Thoracic aorta (tissue), 2 donors: ENCODE results near the gene ATL2. TPM values are rescaled to one million over a fixed set of nuclear protein-coding genes. Genes with fewer than 3 reads are reported as not detected.

Experiments
- ATAC-seq: fragments of 150-250 bp; one replicate; pipeline ENCODE4 v1.8.0; 2017; ENCODE audit warnings: low read depth; ENCODE audit not compliant: insufficient number of reproducible peaks, low FRiP score
- DNase-seq: peaks from one replicate; pipeline ENCODE4 v3.0.0-alpha.2; 2020; ENCODE audit warnings: low spot score
- H3K27ac ChIP-seq, 2 donors: fragments of 200-600 bp; sonication (generic); 1 replicate in 1 of 2; 2 replicates in 1 of 2; pipeline ENCODE4 v1.5.1; 2016; ENCODE audit warnings: mild to moderate bottlenecking in 2 of 2, moderate library complexity in 2 of 2
- H3K27me3 ChIP-seq: fragments of 200-600 bp; sonication (generic); replicated peaks from 2 replicates; pipeline ENCODE4 v1.6.0; 2016; ENCODE audit warnings: mild to moderate bottlenecking; ENCODE audit not compliant: insufficient read depth
- H3K36me3 ChIP-seq: fragments of 200-600 bp; sonication (generic); one replicate; pipeline ENCODE4 v1.5.1; 2016
- H3K4me1 ChIP-seq, 2 donors: fragments of 200-600 bp; sonication (generic); 1 replicate in 1 of 2; 2 replicates in 1 of 2; pipeline versions ENCODE4 v1.5.1 to v1.6.0; 2016; ENCODE audit warnings: low read depth in 2 of 2, mild to moderate bottlenecking in 1 of 2; ENCODE audit not compliant: control insufficient read depth in 1 of 2
- H3K4me3 ChIP-seq: fragments of 200-600 bp; sonication (generic); 2 replicates; pipeline ENCODE4 v1.5.1; 2016; ENCODE audit warnings: mild to moderate bottlenecking
- H3K9me3 ChIP-seq: fragments of 200-600 bp; sonication (generic); 2 replicates; pipeline ENCODE4 v1.5.1; 2016
- total RNA-seq, 2 donors: library from RNA; depleted of rRNA; stranded (reverse); fragments of >200 nt; gene quantifications; one replicate each; pipeline versions ENCODE4 v1.1.0 to v1.2.3, GENCODE V29; 2016
- TF ChIP-seq, protein P1 (sequence below): fragments of 200-600 bp; sonication (generic); IDR thresholded peaks from one replicate; pipeline ENCODE4 v1.5.1; 2019; ENCODE audit warnings: antibody characterized with exemption

Gene ATL2
- total RNA-seq, 2 donors from 2014 or later: 22.7 to 71.0 TPM

GRCh38 chr2:38353402-38353801, 23.7 kb downstream of the ATL2 start:
- Histone ChIP-seq H3K4me3 (no peak overlapping the region), H3K9me3 (no peaks in the 10 kb centered on the region), H3K27me3 (no peaks in the 10 kb centered on the region), H3K4me1 (no peaks in the 10 kb centered on the region), H3K27ac (no peak overlapping the region), H3K36me3 (peaks cover 3% of the 10 kb centered on the region)
- no peak for DNase-seq
- TF ChIP-seq, protein P1, sequence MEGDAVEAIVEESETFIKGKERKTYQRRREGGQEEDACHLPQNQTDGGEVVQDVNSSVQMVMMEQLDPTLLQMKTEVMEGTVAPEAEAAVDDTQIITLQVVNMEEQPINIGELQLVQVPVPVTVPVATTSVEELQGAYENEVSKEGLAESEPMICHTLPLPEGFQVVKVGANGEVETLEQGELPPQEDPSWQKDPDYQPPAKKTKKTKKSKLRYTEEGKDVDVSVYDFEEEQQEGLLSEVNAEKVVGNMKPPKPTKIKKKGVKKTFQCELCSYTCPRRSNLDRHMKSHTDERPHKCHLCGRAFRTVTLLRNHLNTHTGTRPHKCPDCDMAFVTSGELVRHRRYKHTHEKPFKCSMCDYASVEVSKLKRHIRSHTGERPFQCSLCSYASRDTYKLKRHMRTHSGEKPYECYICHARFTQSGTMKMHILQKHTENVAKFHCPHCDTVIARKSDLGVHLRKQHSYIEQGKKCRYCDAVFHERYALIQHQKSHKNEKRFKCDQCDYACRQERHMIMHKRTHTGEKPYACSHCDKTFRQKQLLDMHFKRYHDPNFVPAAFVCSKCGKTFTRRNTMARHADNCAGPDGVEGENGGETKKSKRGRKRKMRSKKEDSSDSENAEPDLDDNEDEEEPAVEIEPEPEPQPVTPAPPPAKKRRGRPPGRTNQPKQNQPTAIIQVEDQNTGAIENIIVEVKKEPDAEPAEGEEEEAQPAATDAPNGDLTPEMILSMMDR: no peak
- no peak for ATAC-seq

DNA sequence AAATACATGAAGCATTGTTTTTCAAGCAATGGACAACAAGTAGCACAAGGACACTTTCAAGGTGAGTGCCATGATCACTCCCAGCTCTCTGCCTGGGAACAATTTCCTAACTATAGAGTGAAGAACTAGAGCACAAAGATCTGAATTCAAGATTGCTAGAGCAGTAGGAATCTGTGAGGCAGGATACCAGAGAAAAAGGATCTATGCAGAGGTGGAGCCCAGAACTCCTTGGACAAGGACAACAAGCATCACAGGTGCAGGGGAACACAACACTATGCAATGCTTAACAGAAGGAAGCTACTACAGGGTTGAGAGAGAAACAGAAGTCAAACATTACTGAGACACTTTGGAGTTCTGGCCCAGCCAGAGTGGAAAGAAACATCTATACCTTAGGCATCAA, 24.7 kb downstream of the ATL2 start:
- TF ChIP-seq, protein P1: no peak
- no peak for ATAC-seq
- Histone ChIP-seq H3K4me3 (no peak overlapping the region), H3K36me3 (peaks cover 3% of the 10 kb centered on the region), H3K4me1 (no peaks in the 10 kb centered on the region), H3K27me3 (no peaks in the 10 kb centered on the region), H3K9me3 (no peaks in the 10 kb centered on the region), H3K27ac (no peak overlapping the region)
- no peak for DNase-seq

- TF ChIP-seq, protein P1: no peak
- Histone ChIP-seq H3K27me3 (no peaks in the 10 kb centered on the region), H3K36me3 (peaks cover 8% of the 10 kb centered on the region), H3K4me3 (no peak overlapping the region), H3K9me3 (no peaks in the 10 kb centered on the region), H3K27ac (no peak overlapping the region), H3K4me1 (no peaks in the 10 kb centered on the region)
- DNase-seq (no peak), ATAC-seq (no peak)
Measured at GRCh38 chr2:38345323-38346038, 31.6 kb downstream of the ATL2 start.

DNA sequence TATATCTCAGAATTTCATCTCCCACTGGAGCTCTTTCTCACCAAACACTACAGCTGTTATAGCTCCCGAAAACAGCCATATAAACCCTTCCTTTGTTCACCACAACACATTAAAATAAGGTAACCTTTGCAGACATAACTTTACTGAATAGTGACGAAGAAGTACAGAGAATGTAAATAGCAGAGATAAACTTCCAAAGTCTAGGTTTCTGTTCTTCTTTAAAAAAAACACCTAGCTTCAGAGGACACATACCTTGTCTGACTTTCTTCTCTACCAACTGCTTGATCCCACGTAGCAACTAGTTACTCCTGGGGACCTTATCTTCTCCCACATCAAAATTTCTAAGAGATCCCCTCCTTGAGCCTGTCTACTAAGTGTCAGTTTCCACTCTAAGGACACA, 32.3 kb downstream of the ATL2 start:
- TF ChIP-seq, protein P1: no peak
- ATAC-seq (no peak), DNase-seq (no peak)
- Histone ChIP-seq H3K9me3 (no peaks in the 10 kb centered on the region), H3K36me3 (peaks cover 9% of the 10 kb centered on the region), H3K4me3 (no peak overlapping the region), H3K27me3 (no peaks in the 10 kb centered on the region), H3K4me1 (no peaks in the 10 kb centered on the region), H3K27ac (no peak overlapping the region)

DNA sequence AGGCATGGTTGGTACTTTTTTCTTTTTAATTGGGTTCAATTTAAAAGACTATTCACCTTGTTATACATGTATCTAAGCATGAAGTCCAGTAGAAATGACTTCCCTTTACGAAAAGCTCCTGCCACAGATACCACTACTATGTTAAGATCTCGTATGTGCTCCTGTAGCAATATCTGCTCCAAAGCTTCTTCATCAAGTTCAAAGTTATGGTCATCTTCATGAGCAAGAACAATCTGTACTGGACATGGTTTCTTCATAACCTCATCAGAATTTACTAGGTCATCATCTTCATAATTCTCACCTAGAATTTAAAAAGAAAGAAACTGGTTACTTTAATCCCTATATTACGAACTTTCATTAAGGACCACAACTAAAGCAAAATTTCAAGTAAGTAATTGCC, 33.9 kb downstream of the ATL2 start:
- Histone ChIP-seq H3K27me3 (no peaks in the 10 kb centered on the region), H3K4me3 (no peak overlapping the region), H3K9me3 (no peaks in the 10 kb centered on the region), H3K27ac (no peak overlapping the region), H3K4me1 (no peaks in the 10 kb centered on the region), H3K36me3 (peaks cover 11% of the 10 kb centered on the region)
- ATAC-seq (no peak), DNase-seq (no peak)
- TF ChIP-seq, protein P1: no peak
